Measurements from ENCODE around the gene UEVLD.

UEVLD gene

GRCh38 chr11:18581825-18582224 lies 6.7 kb downstream of the UEVLD start:
- no peak for DNase-seq (ENCODE audit: low spot score)

DNA sequence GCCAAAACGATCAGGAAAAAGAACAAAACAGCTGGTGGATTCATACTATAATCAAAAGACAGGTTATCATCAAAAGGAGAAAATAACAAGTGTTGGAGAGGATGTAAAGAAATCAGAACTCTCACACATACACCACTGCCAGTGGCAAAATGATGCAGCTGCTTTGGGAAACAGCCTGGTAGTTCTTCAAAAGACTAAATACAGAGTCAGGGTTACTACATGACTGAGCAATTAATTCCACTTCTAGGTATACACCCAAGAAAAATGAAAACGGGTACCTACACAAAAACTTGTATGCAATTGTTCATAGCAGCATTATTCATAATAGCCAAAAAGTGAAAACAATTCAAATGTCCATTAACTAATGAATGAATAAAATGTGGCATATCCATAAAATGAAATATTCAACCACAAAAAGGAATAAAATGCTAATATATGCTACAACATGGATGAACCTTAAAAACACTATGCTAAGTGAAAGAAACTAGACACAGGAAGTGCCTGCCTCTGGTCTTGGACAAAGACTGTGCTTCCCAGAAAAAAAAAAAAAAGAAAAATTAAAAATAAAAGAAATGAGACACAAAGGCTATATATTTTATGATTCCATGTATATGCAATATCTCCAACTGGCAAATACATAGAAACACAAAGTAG lies 8.3 kb downstream of the UEVLD start:
- no peak for DNase-seq (ENCODE audit: low spot score)

GRCh38 chr11:18578975-18579598 lies 9.4 kb downstream of the UEVLD start:
- DNase-seq (ENCODE audit: low spot score) = no peak

DNA sequence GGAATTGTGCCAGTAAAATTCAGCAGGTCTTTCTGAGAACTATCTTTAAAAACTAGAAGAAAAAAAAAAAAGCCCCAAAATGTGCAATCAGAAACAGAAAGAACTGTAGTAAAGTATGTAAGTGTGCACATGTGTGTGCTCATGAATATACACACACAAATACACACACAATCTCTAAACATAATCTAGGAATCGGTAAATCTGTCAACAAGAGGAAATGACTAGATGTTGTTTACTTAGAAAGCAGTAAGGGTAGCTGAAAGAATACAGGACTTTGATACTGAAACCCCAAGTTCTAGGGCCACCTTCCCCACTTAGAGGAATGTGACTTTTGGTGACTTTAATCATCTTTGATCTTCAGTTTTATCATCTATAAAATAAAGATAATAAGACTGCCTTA lies 13.2 kb downstream of the UEVLD start:
- no peak for DNase-seq (ENCODE audit: low spot score)

- DNase-seq (ENCODE audit: low spot score) = no peak
These were observed 21.5 kb downstream of the UEVLD start for GRCh38 chr11:18567081-18567480.

DNA sequence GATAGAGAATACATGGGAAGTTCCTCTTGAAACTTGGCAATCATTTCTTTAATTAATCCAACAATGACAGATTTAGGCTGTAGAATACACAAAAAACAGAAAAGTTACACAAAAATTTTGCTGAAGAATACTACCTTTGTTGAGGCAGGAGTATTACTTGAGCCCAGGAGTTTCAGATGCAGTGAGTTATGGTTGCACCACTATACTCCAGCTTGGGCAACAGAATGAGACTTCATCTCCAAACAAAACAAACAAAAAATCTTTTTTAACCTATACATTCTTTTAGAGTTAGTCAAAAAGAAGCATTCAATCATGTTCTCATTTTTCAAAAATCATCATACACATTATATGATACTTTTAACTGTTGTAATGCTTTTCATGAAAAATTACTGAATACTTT lies 22.1 kb downstream of the UEVLD start:
- DNase-seq (ENCODE audit: low spot score) = no peak

- no peak for DNase-seq (ENCODE audit: low spot score)
These were observed 24.4 kb downstream of the UEVLD start for GRCh38 chr11:18564149-18564548.

DNA sequence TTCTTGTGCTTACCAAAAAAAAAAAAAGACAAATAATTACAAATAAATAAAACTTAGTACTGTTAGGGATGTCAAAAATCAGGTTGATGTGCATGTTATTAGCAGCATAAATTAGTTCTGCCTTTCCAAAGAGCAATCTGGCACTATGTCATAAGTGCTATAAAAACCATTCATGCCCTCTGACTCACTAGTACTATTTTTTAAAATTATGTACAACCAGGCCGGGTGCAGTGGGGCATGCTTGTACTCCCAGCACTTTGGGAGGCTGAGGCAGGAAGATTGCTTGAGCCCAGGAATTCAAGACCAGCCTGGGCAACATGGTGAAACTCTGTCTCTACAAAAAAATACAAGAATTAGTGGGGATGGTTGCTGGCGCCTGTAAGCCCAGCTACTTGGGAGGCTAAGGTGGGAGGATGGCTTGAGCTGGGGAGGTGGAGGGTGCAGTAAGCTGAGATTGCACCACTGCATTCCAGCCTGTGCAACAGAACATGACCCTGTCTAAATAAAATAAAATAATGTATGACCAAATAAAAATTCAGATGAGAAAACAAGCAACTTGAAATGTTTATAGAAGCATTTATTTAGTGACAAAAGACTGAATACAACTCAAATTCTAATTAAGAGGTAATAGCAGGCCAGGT lies 25.3 kb downstream of the UEVLD start:
- DNase-seq (ENCODE audit: low spot score) = no peak

- DNase-seq (ENCODE audit: low spot score) = no peak
These were observed 40.5 kb downstream of the UEVLD start for GRCh38 chr11:18548001-18548400.

- DNase-seq (ENCODE audit: low spot score) = no peak
These were observed 48.1 kb downstream of the UEVLD start for GRCh38 chr11:18540207-18541009.

DNA sequence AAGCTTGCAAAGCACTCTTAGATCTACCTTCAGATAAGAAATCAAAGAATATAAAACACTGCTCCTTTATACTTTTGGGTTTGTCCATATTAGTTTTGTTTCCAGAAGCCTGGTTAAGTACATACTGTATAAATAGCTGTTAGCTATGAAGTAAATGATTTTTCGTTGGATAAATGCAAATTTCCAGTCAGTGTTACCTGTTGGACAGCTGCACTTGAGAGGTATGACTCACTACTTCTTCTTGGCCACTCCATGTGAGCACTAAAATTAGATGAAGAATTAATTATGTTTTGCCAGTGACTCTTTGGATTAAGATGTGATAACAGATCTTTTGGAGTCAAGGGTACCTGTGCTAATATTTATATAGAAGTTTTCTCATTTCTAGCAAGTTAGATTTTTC lies 52.3 kb downstream of the UEVLD start:
- DNase-seq (ENCODE audit: low spot score) = no peak

- DNase-seq (ENCODE audit: low spot score) = no peak
These were observed 54.3 kb downstream of the UEVLD start for GRCh38 chr11:18534245-18534644.

DNA sequence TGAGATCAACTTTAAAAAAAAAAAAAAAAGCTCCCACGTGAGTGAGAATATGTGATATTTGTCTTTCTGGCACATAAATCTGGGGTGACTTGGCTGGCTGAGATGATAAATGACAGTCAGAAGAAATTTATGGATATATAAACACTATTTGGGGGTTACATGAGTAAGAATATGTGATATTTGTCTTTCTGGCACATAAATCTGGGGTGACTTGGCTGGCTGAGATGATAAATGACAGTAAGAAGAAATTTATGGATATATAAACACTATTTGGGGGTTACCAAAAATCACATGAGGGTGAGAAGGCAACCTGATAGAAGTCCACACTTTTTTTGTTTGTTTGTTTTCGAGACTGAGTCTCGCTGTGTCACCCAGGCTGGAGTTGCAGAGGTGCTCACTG lies 55.2 kb downstream of the UEVLD start:
- no peak for DNase-seq (ENCODE audit: low spot score)

- DNase-seq (ENCODE audit: low spot score) = no peak
These were observed 61.0 kb downstream of the UEVLD start for GRCh38 chr11:18527512-18527911.

DNA sequence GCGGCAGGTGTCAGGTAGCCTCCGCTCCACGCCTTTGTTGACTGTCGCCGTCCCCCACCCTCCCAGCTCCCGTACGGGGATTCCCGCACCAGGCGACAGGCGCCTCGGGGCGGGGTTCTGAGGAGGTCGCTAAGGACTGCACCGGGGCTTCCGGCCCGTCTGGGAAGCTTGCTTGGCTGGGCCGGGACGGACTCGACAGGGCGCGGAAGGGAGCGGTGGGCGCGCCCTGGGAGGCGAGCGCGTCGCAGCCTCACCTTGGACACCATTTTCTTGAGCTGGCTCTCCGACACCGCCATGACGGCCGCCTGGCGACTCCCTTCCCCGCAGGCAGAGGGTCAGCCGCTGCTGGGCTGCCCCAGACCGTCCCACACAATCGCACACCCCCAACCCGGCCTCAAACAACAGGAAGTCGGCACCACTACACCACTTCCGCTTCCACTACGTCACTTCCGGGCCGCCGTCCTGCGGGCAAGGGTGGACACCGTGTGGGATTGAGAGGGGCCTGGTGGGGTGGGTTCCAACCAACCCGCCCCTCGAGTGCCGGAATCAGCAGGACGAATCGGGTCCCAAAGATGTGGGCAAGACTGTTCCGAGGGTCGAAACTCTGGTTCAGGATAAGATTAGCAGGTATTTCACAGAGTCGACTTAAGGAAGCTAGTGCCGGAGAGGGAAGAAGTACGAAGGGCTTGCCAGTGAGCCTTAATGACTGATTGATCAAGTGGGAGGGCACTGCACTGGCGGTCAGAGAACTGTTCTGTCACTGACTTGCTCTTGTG lies 61.8 kb downstream of the UEVLD start, which contains the start of gene TSG101:
TSS of gene TSG101 (minus strand) at position 422 of the 776 bp plus-strand sequence. CDS start at position 296, 126 bp downstream.
- DNase-seq (ENCODE audit: low spot score) = peak; percentile 90

DNA sequence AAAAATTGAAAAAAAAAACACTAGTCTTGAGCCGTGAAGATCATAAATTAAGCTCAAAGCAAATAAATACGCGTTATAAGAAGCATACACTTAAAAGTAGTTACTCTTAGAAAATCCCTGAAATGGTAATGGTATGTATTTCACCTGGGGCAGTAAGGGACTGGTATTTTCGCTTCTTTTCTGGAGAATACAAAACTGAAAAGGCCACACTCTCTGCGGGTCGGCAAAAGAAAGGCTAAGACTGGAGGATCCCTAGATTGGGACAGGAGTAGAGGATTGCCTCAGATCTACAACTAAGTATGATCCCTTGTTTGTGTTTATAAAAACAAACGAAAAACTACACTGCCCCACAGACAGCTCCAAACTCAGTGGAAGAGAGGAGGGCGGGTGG lies 62.4 kb downstream of the UEVLD start:
- DNase-seq (ENCODE audit: low spot score) = no peak

- DNase-seq (ENCODE audit: low spot score) = no peak
These were observed 64.3 kb downstream of the UEVLD start for GRCh38 chr11:18524248-18524647.

- no peak for DNase-seq (ENCODE audit: low spot score)
These were observed 65.5 kb downstream of the UEVLD start for GRCh38 chr11:18523084-18523483.

DNA sequence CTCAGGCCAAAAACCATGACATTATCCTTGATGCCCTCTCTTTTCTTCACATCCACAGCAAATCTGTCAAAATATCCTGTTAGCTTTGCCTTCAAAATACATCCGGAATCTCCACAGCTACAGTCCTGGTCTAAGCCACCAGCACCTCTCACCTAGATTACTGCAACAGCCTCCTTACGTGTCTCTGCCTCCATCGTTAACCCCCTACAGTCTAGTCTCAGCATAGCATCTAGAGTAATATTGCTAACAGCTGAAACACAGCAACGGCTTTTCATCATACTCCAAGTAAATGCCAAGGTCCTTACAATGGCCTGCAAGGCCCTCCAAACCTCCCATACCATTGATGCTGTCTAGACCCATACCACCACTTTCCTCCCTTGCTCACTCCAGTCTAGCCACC lies 66.1 kb downstream of the UEVLD start:
- DNase-seq (ENCODE audit: low spot score) = no peak

DNA sequence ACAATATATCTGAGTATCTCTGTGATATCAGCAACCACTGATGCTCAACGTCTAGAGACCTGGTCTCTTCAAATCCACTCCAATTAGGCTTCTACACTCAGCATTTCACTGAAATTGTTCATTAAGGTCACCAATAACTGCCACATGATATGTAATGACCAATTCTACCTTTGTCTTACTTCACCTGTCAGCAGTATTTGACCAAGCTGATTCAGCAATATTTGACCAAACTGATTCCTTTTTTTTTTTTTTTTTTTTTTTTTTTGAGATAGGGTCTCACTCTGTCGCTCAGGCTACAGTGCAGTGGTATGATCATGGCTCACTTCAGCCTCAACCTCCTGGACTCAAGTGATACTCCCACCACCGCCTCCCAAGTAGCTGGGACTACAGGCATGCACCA lies 67.4 kb downstream of the UEVLD start:
- no peak for DNase-seq (ENCODE audit: low spot score)

DNA sequence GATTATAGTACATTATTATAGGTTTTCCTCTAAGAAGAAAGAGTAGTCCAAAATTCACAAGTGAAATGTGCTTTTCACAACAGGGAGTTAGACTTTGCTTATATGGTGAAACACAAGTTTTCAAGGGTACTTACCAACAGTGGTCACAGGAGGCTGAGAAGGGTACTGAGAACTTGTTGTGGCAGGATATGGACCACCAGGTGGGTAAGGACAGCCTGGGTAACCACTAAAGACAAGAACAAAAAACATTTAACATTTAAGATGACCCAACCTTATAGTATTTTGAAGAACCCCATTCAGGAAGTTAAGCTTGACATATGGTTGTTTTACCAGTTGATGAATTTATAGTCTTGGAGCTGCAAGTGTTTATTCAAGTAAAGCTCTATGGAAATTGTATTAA lies 86.2 kb downstream of the UEVLD start:
- DNase-seq (ENCODE audit: low spot score) = no peak

DNA sequence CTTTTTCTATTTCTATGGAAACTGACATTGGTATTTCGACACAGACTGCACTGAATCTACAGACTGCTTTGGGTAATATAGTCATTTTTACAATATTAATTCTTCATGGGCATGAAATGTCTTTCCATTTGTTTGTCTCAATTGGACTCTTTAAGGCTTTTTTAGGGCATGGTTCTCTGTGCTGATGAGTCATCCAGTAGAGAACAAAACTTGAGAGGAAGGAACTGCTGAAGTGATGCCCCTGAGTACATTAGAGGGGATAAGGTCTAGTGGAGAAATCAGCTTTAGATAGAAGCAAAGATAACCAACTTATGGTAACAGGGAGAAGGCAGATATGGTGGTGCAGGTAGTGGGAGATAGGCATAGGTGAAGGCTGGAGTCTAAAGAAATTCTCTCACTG lies 86.9 kb downstream of the UEVLD start:
- DNase-seq (ENCODE audit: low spot score) = no peak
